Kidney epithelial cell (primary cell): ENCODE data around the gene TCFL5. TPM values are rescaled to one million over a fixed set of nuclear protein-coding genes. Genes with fewer than 3 reads are reported as not detected.

ENCODE experiments used
- total RNA-seq: library from RNA; depleted of rRNA; stranded (reverse); fragments of >200 nt; gene quantifications from 2 replicates; pipeline ENCODE4 v1.2.3, GENCODE V29; 2015

TCFL5 gene
- total RNA-seq, 1 donor from 2014 or later = 5.4 TPM

Other genes with a start within 250 kb of the TCFL5 start
- gene SLCO4A1, start 219.3 kb downstream of the TCFL5 start, total RNA-seq = 38.6 and 49.7 TPM in 2 replicates
- 0.08 and 0.14 TPM in 2 replicates for gene NTSR1, start 153.0 kb downstream of the TCFL5 start, total RNA-seq
- 15.1 and 19.8 TPM in 2 replicates for gene MRGBP, start 65.3 kb downstream of the TCFL5 start, total RNA-seq
- 54.4 and 61.3 TPM in 2 replicates for gene OGFR, start 57.0 kb downstream of the TCFL5 start, total RNA-seq
- gene COL9A3, start 44.8 kb downstream of the TCFL5 start, total RNA-seq = 5.4 and 10.4 TPM in 2 replicates
- 37.9 and 40.2 TPM in 2 replicates for gene DIDO1, start 64.7 kb upstream of the TCFL5 start, total RNA-seq
- gene GID8, start 76.3 kb upstream of the TCFL5 start, total RNA-seq = 32.9 and 36.3 TPM in 2 replicates
- gene SLC17A9, start 90.9 kb upstream of the TCFL5 start, total RNA-seq = 12.0 and 13.8 TPM in 2 replicates
- gene BHLHE23, start 145.1 kb upstream of the TCFL5 start, total RNA-seq = not detected in 2 replicates